GM23338 (cell line): ENCODE measurements around the gene ANKZF1. TPM values are rescaled to one million over a fixed set of nuclear protein-coding genes. Genes with fewer than 3 reads are reported as not detected.
A peak's percentile ranks its signal among the peaks of the same experiment; 100 is the strongest.

ENCODE experiments used
- ATAC-seq: fragments of 200-7000 bp; cut with Tn5 transposase; 3 replicates; pipeline ENCODE4 v1.9.1; 2020
- DNase-seq: peaks from one replicate; pipeline ENCODE4 v3.0.0-alpha.2; 2015; ENCODE audit warnings: low spot score
- H2AFZ ChIP-seq: fragments of 200-600 bp; sonication (generic); 2 replicates; pipeline ENCODE4 v1.8.0; 2016; ENCODE audit warnings: antibody characterized with exemption, mild to moderate bottlenecking, moderate library complexity
- H3F3A ChIP-seq: fragments of 200-600 bp; sonication (generic); replicated peaks from 2 replicates; pipeline ENCODE4 v1.8.0; 2017; ENCODE audit warnings: antibody characterized with exemption, mixed run types, low read depth
- H3K27ac ChIP-seq: fragments of 200-600 bp; sonication (generic); 2 replicates; pipeline ENCODE4 v1.6.1; 2016; ENCODE audit warnings: low read depth
- H3K27me3 ChIP-seq: fragments of 200-600 bp; sonication (generic); 2 replicates; pipeline ENCODE4 v1.8.0; 2016; ENCODE audit warnings: mild to moderate bottlenecking, mixed run types, moderate library complexity; ENCODE audit not compliant: insufficient read depth
- H3K36me3 ChIP-seq: fragments of 200-600 bp; sonication (generic); 2 replicates; pipeline ENCODE4 v1.8.0; 2016; ENCODE audit warnings: mild to moderate bottlenecking; ENCODE audit not compliant: insufficient read depth
- H3K4me1 ChIP-seq: fragments of 200-600 bp; sonication (generic); 2 replicates; pipeline ENCODE4 v1.8.0; 2016; ENCODE audit warnings: mild to moderate bottlenecking, moderate library complexity; ENCODE audit not compliant: insufficient read depth
- H3K4me2 ChIP-seq: fragments of 200-600 bp; sonication (generic); 2 replicates; pipeline ENCODE4 v1.7.1; 2017; ENCODE audit warnings: mixed run types
- H3K4me3 ChIP-seq: fragments of 200-600 bp; sonication (generic); 2 replicates; pipeline ENCODE4 v1.6.1; 2016; ENCODE audit warnings: mixed run types
- H3K79me2 ChIP-seq: fragments of 200-600 bp; sonication (generic); replicated peaks from 2 replicates; pipeline ENCODE4 v1.8.0; 2017; ENCODE audit warnings: mild to moderate bottlenecking; ENCODE audit not compliant: insufficient read depth
- H3K9me2 ChIP-seq: fragments of 200-600 bp; sonication (generic); 2 replicates; pipeline ENCODE4 v1.8.0; 2017; ENCODE audit not compliant: insufficient read depth
- H4K20me1 ChIP-seq: fragments of 200-600 bp; sonication (generic); replicated peaks from 2 replicates; pipeline ENCODE4 v1.8.0; 2017; ENCODE audit warnings: mild to moderate bottlenecking; ENCODE audit not compliant: insufficient read depth
- H3K27ac Mint-ChIP-seq: 2 replicates; pipeline ENCODE4 v1.8.0; 2020; ENCODE audit warnings: inconsistent platforms, mild to moderate bottlenecking, moderate library complexity, mixed read lengths
- H3K27me3 Mint-ChIP-seq: 3 replicates; pipeline ENCODE4 v1.8.0; 2022; ENCODE audit warnings: low read depth, mild to moderate bottlenecking, moderate library complexity, mixed read lengths, inconsistent platforms; ENCODE audit not compliant: insufficient read depth, poor library complexity
- H3K36me3 Mint-ChIP-seq: 3 replicates; pipeline ENCODE4 v1.8.0; 2021; ENCODE audit warnings: low read depth, mild to moderate bottlenecking, inconsistent platforms, moderate library complexity, mixed read lengths
- H3K4me1 Mint-ChIP-seq: 3 replicates; pipeline ENCODE4 v1.8.0; 2020; ENCODE audit warnings: mild to moderate bottlenecking, inconsistent platforms, mixed read lengths
- H3K4me3 Mint-ChIP-seq: 3 replicates; pipeline ENCODE4 v1.8.0; 2021; ENCODE audit warnings: moderate library complexity, mild to moderate bottlenecking, inconsistent platforms, mixed read lengths
- H3K9me3 Mint-ChIP-seq: 3 replicates; pipeline ENCODE4 v1.8.0; 2020; ENCODE audit warnings: moderate library complexity, mild to moderate bottlenecking, inconsistent platforms, mixed read lengths
- EZH2phosphoT487 ChIP-seq: fragments of 200-600 bp; sonication (generic); IDR thresholded peaks from one replicate; pipeline ENCODE4 v1.8.1; 2018; ENCODE audit warnings: antibody characterized with exemption; ENCODE audit not compliant: unreplicated experiment
- JUNB ChIP-seq: IDR thresholded peaks from one replicate; pipeline ENCODE4 v1.6.1; 2016; ENCODE audit warnings: antibody characterized with exemption; ENCODE audit not compliant: unreplicated experiment
- POLR2AphosphoS5 ChIP-seq: IDR thresholded peaks from 2 replicates; pipeline ENCODE4 v1.6.1; 2016; ENCODE audit warnings: antibody characterized with exemption, low read depth
- ZNF114 ChIP-seq: fragments of 250-450 bp; sonication (Bioruptor Pico); IDR thresholded peaks from 2 replicates; pipeline ENCODE4 v1.5.0; 2020; ENCODE audit warnings: mild to moderate bottlenecking, moderate library complexity
- ZNF331 ChIP-seq: fragments of 250-450 bp; sonication (Bioruptor Pico); IDR thresholded peaks from 2 replicates; pipeline ENCODE4 v1.5.0; 2020; ENCODE audit warnings: low read depth, mild to moderate bottlenecking, moderate library complexity
- polyA plus RNA-seq: library from polyadenylated mRNA; unstranded; fragments of >200 nt; fragmentation: Nextera tagmentation; extraction: Ambion mirVana; gene quantifications from 2 replicates; pipeline ENCODE4 v1.2.1, GENCODE V29; 2016
- total RNA-seq: library from RNA; depleted of rRNA; stranded (reverse); fragments of >200 nt; shearing (Covaris generic); gene quantifications from 2 replicates; pipeline ENCODE4 v1.2.3, GENCODE V29; 2014
- TF ChIP-seq, protein P1 (sequence below): IDR thresholded peaks from 2 replicates; pipeline ENCODE4 v1.6.1; 2016; ENCODE audit warnings: antibody characterized with exemption
- TF ChIP-seq, protein P2 (sequence below): fragments of 250-450 bp; sonication (Bioruptor Pico); IDR thresholded peaks from 2 replicates; pipeline ENCODE4 v1.5.0; 2020; ENCODE audit warnings: mild to moderate bottlenecking, moderate library complexity
- TF ChIP-seq, protein P3 (sequence below): IDR thresholded peaks from one replicate; pipeline ENCODE4 v1.6.1; 2018; ENCODE audit warnings: antibody characterized with exemption; ENCODE audit not compliant: unreplicated experiment

Gene ANKZF1
- total and polyA plus RNA-seq, 2 experiments from 2014 or later, result 29.9 to 61.9 TPM

DNA sequence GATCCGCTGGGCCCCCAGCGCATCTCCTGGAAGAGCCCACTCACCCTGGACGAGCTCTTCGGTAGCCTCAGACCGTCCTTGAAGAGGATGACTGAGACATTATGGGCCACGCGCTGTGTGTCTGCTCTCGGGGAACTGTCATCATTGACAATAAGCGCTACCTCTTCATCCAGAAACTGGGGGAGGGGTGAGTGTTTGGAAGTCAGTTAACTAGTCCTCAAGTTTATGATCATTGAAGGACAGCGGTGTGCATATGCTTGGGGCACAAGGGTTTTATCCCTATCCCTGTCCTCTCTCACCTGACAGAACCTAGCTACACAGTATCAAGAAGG is 16.3 kb downstream of the ANKZF1 start:
- Mint-ChIP-seq H3K4me1 (peaks cover 27% of the 10 kb centered on the region), H3K27me3 (peaks cover 8% of the 10 kb centered on the region), H3K36me3 (peaks cover 33% of the 10 kb centered on the region), H3K4me3 (peak overlapping the region; percentile 96), H3K27ac (peak overlapping the region; percentile 97), H3K9me3 (no peaks in the 10 kb centered on the region)
- Histone ChIP-seq H3K9me2 (no peaks in the 10 kb centered on the region), H3K4me3 (peak overlapping the region; percentile 83), H2AFZ (peak overlapping the region; percentile 91; the same call in 1 of the 2 replicates), H3K27me3 (no peaks in the 10 kb centered on the region), H3K36me3 (peaks cover 3% of the 10 kb centered on the region; the same call in 1 of the 2 replicates), H3K4me2 (peak overlapping the region; percentile 95), H3K27ac (peak overlapping the region; percentile 75), H3K4me1 (peaks cover 8% of the 10 kb centered on the region), H4K20me1 (no peaks in the 10 kb centered on the region), H3F3A (no peaks in the 10 kb centered on the region), H3K79me2 (0 out of 2 replicates have a peak, but pooled peaks cover 4% of the 10 kb centered on the region)
- no peak for ATAC-seq
- TF ChIP-seq POLR2AphosphoS5, result no peak
- TF ChIP-seq, protein P1, sequence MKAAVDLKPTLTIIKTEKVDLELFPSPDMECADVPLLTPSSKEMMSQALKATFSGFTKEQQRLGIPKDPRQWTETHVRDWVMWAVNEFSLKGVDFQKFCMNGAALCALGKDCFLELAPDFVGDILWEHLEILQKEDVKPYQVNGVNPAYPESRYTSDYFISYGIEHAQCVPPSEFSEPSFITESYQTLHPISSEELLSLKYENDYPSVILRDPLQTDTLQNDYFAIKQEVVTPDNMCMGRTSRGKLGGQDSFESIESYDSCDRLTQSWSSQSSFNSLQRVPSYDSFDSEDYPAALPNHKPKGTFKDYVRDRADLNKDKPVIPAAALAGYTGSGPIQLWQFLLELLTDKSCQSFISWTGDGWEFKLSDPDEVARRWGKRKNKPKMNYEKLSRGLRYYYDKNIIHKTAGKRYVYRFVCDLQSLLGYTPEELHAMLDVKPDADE, result no peak
- peak; percentile 11 for DNase-seq

DNA sequence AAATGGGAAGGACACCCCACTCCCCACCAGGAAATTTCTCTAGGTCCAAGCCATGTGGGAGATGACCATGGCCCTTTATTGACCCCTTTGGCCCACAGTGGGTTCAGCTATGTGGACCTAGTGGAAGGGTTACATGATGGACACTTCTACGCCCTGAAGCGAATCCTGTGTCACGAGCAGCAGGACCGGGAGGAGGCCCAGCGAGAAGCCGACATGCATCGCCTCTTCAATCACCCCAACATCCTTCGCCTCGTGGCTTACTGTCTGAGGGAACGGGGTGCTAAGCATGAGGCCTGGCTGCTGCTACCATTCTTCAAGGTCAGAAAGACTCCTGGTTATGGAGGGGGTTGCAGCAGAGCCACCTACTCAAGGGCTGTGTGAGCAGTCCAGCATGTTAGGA is 17.0 kb downstream of the ANKZF1 start:
- H3K27ac Mint-ChIP-seq, result no peak overlapping the region
- peaks cover 40% of the 10 kb centered on the region for H3K36me3 Mint-ChIP-seq
- H3K4me3 ChIP-seq, result 0 out of 2 replicates have a peak overlapping the region, but pooled peaks have one; percentile 83

More for the DNA sequence above, 17.0 kb downstream of the ANKZF1 start:
- H3K79me2 ChIP-seq, result 0 out of 2 replicates have a peak, but pooled peaks cover 4% of the 10 kb centered on the region
- TF ChIP-seq, protein P2, sequence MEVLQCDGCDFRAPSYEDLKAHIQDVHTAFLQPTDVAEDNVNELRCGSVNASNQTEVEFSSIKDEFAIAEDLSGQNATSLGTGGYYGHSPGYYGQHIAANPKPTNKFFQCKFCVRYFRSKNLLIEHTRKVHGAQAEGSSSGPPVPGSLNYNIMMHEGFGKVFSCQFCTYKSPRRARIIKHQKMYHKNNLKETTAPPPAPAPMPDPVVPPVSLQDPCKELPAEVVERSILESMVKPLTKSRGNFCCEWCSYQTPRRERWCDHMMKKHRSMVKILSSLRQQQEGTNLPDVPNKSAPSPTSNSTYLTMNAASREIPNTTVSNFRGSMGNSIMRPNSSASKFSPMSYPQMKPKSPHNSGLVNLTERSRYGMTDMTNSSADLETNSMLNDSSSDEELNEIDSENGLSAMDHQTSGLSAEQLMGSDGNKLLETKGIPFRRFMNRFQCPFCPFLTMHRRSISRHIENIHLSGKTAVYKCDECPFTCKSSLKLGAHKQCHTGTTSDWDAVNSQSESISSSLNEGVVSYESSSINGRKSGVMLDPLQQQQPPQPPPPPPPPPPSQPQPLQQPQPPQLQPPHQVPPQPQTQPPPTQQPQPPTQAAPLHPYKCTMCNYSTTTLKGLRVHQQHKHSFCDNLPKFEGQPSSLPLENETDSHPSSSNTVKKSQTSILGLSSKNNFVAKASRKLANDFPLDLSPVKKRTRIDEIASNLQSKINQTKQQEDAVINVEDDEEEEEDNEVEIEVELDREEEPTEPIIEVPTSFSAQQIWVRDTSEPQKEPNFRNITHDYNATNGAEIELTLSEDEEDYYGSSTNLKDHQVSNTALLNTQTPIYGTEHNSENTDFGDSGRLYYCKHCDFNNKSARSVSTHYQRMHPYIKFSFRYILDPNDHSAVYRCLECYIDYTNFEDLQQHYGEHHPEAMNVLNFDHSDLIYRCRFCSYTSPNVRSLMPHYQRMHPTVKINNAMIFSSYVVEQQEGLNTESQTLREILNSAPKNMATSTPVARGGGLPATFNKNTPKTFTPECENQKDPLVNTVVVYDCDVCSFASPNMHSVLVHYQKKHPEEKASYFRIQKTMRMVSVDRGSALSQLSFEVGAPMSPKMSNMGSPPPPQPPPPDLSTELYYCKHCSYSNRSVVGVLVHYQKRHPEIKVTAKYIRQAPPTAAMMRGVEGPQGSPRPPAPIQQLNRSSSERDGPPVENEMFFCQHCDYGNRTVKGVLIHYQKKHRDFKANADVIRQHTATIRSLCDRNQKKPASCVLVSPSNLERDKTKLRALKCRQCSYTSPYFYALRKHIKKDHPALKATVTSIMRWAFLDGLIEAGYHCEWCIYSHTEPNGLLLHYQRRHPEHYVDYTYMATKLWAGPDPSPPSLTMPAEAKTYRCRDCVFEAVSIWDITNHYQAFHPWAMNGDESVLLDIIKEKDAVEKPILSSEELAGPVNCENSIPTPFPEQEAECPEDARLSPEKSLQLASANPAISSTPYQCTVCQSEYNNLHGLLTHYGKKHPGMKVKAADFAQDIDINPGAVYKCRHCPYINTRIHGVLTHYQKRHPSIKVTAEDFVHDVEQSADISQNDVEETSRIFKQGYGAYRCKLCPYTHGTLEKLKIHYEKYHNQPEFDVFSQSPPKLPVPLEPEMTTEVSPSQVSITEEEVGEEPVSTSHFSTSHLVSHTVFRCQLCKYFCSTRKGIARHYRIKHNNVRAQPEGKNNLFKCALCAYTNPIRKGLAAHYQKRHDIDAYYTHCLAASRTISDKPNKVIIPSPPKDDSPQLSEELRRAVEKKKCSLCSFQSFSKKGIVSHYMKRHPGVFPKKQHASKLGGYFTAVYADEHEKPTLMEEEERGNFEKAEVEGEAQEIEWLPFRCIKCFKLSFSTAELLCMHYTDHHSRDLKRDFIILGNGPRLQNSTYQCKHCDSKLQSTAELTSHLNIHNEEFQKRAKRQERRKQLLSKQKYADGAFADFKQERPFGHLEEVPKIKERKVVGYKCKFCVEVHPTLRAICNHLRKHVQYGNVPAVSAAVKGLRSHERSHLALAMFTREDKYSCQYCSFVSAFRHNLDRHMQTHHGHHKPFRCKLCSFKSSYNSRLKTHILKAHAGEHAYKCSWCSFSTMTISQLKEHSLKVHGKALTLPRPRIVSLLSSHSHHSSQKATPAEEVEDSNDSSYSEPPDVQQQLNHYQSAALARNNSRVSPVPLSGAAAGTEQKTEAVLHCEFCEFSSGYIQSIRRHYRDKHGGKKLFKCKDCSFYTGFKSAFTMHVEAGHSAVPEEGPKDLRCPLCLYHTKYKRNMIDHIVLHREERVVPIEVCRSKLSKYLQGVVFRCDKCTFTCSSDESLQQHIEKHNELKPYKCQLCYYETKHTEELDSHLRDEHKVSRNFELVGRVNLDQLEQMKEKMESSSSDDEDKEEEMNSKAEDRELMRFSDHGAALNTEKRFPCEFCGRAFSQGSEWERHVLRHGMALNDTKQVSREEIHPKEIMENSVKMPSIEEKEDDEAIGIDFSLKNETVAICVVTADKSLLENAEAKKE (CRISPR knock-in tag), result no peak
- TF ChIP-seq EZH2phosphoT487 (no peak), JUNB (no peak), POLR2AphosphoS5 (no peak), ZNF331 (CRISPR knock-in tag) (no peak), ZNF114 (no peak)
- TF ChIP-seq, protein P3, sequence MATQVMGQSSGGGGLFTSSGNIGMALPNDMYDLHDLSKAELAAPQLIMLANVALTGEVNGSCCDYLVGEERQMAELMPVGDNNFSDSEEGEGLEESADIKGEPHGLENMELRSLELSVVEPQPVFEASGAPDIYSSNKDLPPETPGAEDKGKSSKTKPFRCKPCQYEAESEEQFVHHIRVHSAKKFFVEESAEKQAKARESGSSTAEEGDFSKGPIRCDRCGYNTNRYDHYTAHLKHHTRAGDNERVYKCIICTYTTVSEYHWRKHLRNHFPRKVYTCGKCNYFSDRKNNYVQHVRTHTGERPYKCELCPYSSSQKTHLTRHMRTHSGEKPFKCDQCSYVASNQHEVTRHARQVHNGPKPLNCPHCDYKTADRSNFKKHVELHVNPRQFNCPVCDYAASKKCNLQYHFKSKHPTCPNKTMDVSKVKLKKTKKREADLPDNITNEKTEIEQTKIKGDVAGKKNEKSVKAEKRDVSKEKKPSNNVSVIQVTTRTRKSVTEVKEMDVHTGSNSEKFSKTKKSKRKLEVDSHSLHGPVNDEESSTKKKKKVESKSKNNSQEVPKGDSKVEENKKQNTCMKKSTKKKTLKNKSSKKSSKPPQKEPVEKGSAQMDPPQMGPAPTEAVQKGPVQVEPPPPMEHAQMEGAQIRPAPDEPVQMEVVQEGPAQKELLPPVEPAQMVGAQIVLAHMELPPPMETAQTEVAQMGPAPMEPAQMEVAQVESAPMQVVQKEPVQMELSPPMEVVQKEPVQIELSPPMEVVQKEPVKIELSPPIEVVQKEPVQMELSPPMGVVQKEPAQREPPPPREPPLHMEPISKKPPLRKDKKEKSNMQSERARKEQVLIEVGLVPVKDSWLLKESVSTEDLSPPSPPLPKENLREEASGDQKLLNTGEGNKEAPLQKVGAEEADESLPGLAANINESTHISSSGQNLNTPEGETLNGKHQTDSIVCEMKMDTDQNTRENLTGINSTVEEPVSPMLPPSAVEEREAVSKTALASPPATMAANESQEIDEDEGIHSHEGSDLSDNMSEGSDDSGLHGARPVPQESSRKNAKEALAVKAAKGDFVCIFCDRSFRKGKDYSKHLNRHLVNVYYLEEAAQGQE, result no peak
- H3K4me3 Mint-ChIP-seq, result peak overlapping the region; percentile 96
- H3K27me3 ChIP-seq, result no peaks in the 10 kb centered on the region
- H3K9me2 ChIP-seq, result no peaks in the 10 kb centered on the region
- H3K4me2 ChIP-seq, result peak overlapping the region; percentile 95; the same call in 1 of the 2 replicates
- no peaks in the 10 kb centered on the region for H3K9me3 Mint-ChIP-seq
- H4K20me1 ChIP-seq, result no peaks in the 10 kb centered on the region
- H2AFZ ChIP-seq, result no peak overlapping the region
- H3K27me3 Mint-ChIP-seq, result peaks cover 10% of the 10 kb centered on the region
- ATAC-seq (no peak), DNase-seq (no peak)
- peaks cover 3% of the 10 kb centered on the region; the same call in 1 of the 2 replicates for H3K36me3 ChIP-seq
- no peak overlapping the region for H3K27ac ChIP-seq
- peaks cover 8% of the 10 kb centered on the region for H3K4me1 ChIP-seq
- no peaks in the 10 kb centered on the region for H3F3A ChIP-seq
- H3K4me1 Mint-ChIP-seq, result peaks cover 33% of the 10 kb centered on the region
